GM12872 (cell line): ENCODE data around the gene ATP6V0A1.

Experiments
- CTCF ChIP-seq: IDR thresholded peaks from 3 replicates; pipeline ENCODE4 v1.5.1; 2011; ENCODE audit warnings: low read depth, mild to moderate bottlenecking, low read length, moderate library complexity; ENCODE audit not compliant: insufficient read depth

The ATP6V0A1 gene

GRCh38 chr17:42458497-42459255, at the start of gene ATP6V0A1:
TSS of gene ATP6V0A1 (plus strand) at chr17:42458878. CDS start at chr17:42460895, 2,017 bp downstream.
- TF ChIP-seq CTCF: no peak

GRCh38 chr17:42409523-42410318, 49.0 kb upstream of the ATP6V0A1 start:
- TF ChIP-seq CTCF: no peak

GRCh38 chr17:42410319-42410685, 48.4 kb upstream of the ATP6V0A1 start:
- no peak for TF ChIP-seq CTCF

- no peak for TF ChIP-seq CTCF
Measured at GRCh38 chr17:42411361-42411760, 47.3 kb upstream of the ATP6V0A1 start.

GRCh38 chr17:42411905-42412679, 46.6 kb upstream of the ATP6V0A1 start:
- no peak for TF ChIP-seq CTCF

- TF ChIP-seq CTCF: no peak
Measured at GRCh38 chr17:42413464-42414040, 45.1 kb upstream of the ATP6V0A1 start.
